ENCODE results near the gene PKDCC. TPM values are rescaled to one million over a fixed set of nuclear protein-coding genes. Genes with fewer than 3 reads are reported as not detected.
"Not testable (repeated sequence)": the region's sequence is repeated elsewhere in the genome, so short reads cannot be mapped to it uniquely, and the experiment has no call there.

Gene PKDCC
- total RNA-seq, 2 donors from 2014 or later, result 11.1 to 61.4 TPM

DNA sequence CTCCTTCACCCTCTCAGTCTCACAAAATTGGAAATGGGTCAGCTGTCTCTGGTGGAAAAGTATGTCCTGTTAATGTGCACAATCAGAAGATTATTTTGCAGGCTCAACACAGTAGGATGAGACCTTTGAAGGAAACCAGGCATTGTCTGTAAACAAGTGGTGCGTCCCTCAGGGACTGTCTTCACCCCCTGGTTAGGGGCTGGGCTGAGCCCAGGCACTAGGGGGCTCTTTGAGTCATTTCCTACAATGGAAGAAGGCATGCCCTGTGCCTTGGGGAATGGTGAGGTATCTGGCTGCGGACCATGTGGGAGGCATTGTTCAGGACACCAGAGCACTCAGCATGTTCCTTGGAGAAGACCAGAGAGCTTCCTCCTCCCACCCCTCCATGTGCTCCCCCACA, 26.8 kb downstream of the PKDCC start:
- 79% methylated on average over 2 of the region's 2 CpGs for WGBS
- Histone ChIP-seq H3K27ac (no peak overlapping the region), H3K4me1 (replicated peaks) (no peaks in the 10 kb centered on the region), H3K9me3 (no peaks in the 10 kb centered on the region), H3K4me3 (no peak overlapping the region), H3K27me3 (replicated peaks; ENCODE audit: insufficient read depth) (no peaks in the 10 kb centered on the region), H3K36me3 (no peaks in the 10 kb centered on the region)
- TF ChIP-seq, protein P1, sequence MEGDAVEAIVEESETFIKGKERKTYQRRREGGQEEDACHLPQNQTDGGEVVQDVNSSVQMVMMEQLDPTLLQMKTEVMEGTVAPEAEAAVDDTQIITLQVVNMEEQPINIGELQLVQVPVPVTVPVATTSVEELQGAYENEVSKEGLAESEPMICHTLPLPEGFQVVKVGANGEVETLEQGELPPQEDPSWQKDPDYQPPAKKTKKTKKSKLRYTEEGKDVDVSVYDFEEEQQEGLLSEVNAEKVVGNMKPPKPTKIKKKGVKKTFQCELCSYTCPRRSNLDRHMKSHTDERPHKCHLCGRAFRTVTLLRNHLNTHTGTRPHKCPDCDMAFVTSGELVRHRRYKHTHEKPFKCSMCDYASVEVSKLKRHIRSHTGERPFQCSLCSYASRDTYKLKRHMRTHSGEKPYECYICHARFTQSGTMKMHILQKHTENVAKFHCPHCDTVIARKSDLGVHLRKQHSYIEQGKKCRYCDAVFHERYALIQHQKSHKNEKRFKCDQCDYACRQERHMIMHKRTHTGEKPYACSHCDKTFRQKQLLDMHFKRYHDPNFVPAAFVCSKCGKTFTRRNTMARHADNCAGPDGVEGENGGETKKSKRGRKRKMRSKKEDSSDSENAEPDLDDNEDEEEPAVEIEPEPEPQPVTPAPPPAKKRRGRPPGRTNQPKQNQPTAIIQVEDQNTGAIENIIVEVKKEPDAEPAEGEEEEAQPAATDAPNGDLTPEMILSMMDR (IDR thresholded peaks at IDR 0.05), result no peak
- no peak for TF ChIP-seq POLR2AphosphoS5 (IDR thresholded peaks at IDR 0.05)
- intact Hi-C loops (cut with DNase I), result no loop called here
- DNase-seq (ENCODE audit: low spot score), result no peak

DNA sequence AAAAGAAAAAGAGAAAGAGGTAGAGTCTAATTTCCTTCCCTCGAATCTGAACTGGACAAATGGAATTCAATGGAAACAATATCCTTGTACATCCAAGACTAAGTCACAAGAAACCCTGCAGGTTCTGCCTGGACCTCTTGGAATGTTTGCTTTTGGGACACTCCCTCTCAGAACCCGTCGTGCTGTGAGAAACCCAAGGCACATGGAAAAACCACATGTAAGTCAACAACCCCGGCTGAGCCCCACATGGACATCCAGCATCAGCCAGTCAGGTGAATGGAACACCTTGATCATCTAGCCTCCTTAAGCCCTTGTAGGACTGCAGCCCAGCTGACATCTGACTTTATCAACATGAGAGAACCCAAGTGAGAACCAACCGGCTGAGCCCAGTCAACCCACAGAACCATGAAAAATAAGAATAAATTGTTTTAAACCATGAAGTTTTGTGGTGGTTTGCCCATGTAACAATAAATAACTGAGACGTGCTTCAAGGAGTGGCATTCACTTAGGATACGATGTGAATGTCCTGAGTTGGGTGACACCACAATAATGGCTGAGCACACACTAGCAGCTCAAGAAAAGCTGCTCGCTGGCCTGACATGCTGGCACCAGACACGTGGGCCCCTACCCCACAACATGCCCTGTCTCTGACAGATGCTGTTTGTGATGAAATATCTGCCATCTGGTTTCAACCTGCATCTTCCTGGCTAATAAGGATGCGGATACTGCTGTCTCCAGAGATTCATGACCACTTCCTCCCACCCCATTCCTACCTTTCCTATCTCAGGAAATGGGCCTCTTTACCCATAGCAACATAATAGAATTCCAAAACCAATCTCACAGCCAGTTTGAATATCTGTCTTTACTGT, 28.8 kb downstream of the PKDCC start:
- Histone ChIP-seq H3K4me1 (replicated peaks) (no peaks in the 10 kb centered on the region), H3K36me3 (no peaks in the 10 kb centered on the region), H3K9me3 (no peaks in the 10 kb centered on the region), H3K27me3 (replicated peaks; ENCODE audit: insufficient read depth) (no peaks in the 10 kb centered on the region), H3K4me3 (no peak overlapping the region), H3K27ac (no peak overlapping the region)
- no peak for TF ChIP-seq POLR2A (IDR thresholded peaks at IDR 0.05)
- no peak for DNase-seq (ENCODE audit: low spot score)
- intact Hi-C loops (cut with DNase I), result no loop called here
- WGBS, result 76% methylated on average over 10 of the region's 10 CpGs

DNA sequence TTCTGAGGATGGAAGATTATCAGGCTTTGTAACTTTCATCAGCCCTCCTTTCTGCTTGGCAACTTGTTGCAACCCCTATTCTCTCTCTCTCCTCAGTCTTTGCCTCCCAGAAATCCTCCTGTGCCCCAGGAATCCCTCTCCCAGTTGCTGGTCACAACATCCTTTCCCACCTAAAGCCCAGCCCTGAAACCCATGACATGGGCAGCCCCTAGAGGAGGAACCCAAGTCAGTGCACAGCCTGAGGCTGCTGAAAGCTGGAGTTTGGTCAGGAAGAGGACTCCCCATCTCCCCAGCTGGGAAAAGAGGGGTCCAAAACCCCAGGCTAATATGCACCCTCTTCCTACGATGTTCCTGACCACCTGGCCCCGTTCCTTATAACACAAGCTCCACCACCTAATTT, 29.5 kb downstream of the PKDCC start:
- no peak for DNase-seq (ENCODE audit: low spot score)
- 95% methylated on average over 2 of the region's 2 CpGs for WGBS
- no peaks in the 10 kb centered on the region for H3K4me1 ChIP-seq (replicated peaks)
- H3K9me3 ChIP-seq, result no peaks in the 10 kb centered on the region
- no peaks in the 10 kb centered on the region for H3K27me3 ChIP-seq (replicated peaks; ENCODE audit: insufficient read depth)
- H3K4me3 ChIP-seq, result no peak overlapping the region
- H3K36me3 ChIP-seq, result no peaks in the 10 kb centered on the region
- TF ChIP-seq POLR2AphosphoS5 (IDR thresholded peaks at IDR 0.05) (no peak), POLR2A (IDR thresholded peaks at IDR 0.05) (no peak)
- TF ChIP-seq, protein P1 (IDR thresholded peaks at IDR 0.05), result no peak
- H3K27ac ChIP-seq, result no peak overlapping the region
- intact Hi-C loops (cut with DNase I), result no loop called here

DNA sequence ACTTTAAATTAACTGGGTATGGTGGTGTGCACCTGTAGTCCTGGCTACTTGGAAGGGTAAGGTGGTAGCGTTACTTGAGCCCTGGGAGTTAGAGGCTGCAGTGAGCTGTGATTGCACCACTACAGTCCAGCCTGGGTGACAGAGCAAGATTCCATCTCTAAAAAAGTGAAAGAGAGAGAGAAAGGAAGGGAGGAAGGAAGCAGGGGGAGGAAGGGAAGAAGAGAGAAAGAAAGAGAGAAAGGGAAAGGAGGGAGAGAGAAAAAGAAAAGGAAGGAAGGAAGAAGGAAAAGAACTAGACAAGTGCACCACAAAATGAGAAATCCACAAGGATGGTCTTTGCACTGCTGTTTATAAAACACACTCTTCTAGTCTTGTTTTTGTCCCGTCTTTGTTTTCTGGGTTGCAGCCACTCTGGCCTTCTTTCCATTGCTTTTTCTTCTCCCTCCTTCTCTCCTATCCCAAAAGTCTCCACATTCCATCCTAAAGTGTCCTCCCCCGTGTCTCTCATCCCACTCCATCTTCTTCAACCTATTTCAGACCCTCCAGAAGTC, 32.0 kb downstream of the PKDCC start:
- DNase-seq (ENCODE audit: low spot score), result no peak
- Histone ChIP-seq H3K27me3 (replicated peaks; ENCODE audit: insufficient read depth) (no peaks in the 10 kb centered on the region), H3K9me3 (no peaks in the 10 kb centered on the region), H3K36me3 (no peaks in the 10 kb centered on the region), H3K27ac (no peak overlapping the region), H3K4me3 (no peak overlapping the region), H3K4me1 (replicated peaks) (peaks cover 7% of the 10 kb centered on the region)
- intact Hi-C loops (cut with DNase I), result loop anchor here (10.0 kb wide), 1 partner anchor 115 kb away; no protein-coding TSS in a partner anchor
- TF ChIP-seq POLR2AphosphoS5 (IDR thresholded peaks at IDR 0.05), result no peak
- 80% methylated on average over 3 of the region's 3 CpGs for WGBS

DNA sequence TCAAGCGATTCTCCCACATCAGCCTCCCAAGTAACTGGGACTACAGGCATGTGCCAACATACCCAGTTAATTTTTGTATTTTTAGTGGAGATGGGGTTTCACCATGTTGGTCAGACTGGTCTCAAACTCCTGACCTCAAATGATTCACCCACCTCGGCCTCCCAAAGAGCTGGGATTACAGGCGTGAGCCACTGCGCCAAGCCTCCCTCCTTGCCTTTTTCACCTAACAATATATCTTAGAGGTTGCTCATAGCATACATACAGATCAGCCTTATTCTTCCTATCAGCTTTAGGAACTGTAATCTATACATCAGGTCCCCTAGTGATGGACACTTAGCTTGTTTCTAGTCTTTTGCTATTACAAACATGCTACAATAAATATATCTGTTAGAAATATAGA, 33.3 kb downstream of the PKDCC start:
- H3K9me3 ChIP-seq; H3K4me3 ChIP-seq; H3K36me3 ChIP-seq; H3K27ac ChIP-seq; H3K27me3 ChIP-seq (replicated peaks; ENCODE audit: insufficient read depth); DNase-seq (ENCODE audit: low spot score); H3K4me1 ChIP-seq (replicated peaks): not testable (repeated sequence)
- intact Hi-C loops (cut with DNase I), result loop anchor here (10.0 kb wide), 1 partner anchor 116 kb away; no protein-coding TSS in a partner anchor
- 99% methylated on average over 4 of the region's 4 CpGs for WGBS

DNA sequence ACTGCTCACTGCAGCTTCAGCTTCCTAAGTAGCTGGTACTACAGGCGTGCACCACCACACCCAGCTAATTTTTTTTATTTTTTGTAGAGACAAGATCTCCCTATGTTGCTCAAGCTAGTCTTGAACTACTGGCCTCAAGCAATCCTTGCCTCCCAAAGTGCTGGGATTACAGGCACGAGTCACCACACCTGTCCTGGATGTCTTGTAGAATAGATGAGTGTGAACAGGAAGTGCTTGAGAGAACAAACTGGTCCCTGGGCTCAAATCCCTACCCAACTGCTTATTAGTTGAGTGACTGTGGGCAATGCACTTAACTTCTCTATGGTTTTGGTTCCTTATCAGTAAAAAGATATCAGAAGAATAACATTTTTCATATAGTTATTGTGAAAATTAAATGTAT, 34.2 kb downstream of the PKDCC start:
- no peak for TF ChIP-seq POLR2A (IDR thresholded peaks at IDR 0.05)
- TF ChIP-seq POLR2AphosphoS5 (IDR thresholded peaks at IDR 0.05), result no peak
- TF ChIP-seq, protein P1 (IDR thresholded peaks at IDR 0.05), result no peak
- 100% methylated on average over 2 of the region's 2 CpGs for WGBS
- intact Hi-C loops (cut with DNase I), result loop anchor here (10.0 kb wide), 1 partner anchor 117 kb away; no protein-coding TSS in a partner anchor
- Histone ChIP-seq H3K9me3 (no peaks in the 10 kb centered on the region), H3K36me3 (no peaks in the 10 kb centered on the region), H3K27me3 (replicated peaks; ENCODE audit: insufficient read depth) (no peaks in the 10 kb centered on the region), H3K4me3 (no peak overlapping the region), H3K4me1 (replicated peaks) (peaks cover 7% of the 10 kb centered on the region), H3K27ac (no peak overlapping the region)
- no peak for DNase-seq (ENCODE audit: low spot score)
